A673 (cell line): ENCODE results near the gene CPNE8. TPM values are rescaled to one million over a fixed set of nuclear protein-coding genes. Genes with fewer than 3 reads are reported as not detected.

Experiments
- BruUV-seq: library from RNA; stranded (reverse); fragments of 400-500 nt; replicated peaks from 2 replicates; lab custom pipeline; 2021; lab: Mats Ljungman, UMichigan
- CTCF ChIA-PET: fragments of 300-600 bp; sonication (Branson Sonifier 250); formaldehyde crosslinking; loops from one replicate; lab custom pipeline; 2022; ENCODE audit warnings: antibody characterized with exemption; lab: Charles Lee
- POLR2A ChIA-PET: fragments of 300-600 bp; sonication (Branson Sonifier 250); formaldehyde crosslinking; loops from one replicate; lab custom pipeline; 2022; ENCODE audit warnings: antibody characterized with exemption; ENCODE audit not compliant: low non-redundant PET; lab: Charles Lee
- DNase-seq: peaks from one replicate; pipeline ENCODE4 v3.0.0-alpha.2; 2015; ENCODE audit warnings: low spot score
- H3K27ac ChIP-seq: fragments of 200-600 bp; sonication (generic); 2 replicates; pipeline ENCODE4 v1.5.1; 2016; ENCODE audit warnings: mixed run types, low read depth, mild to moderate bottlenecking, mixed read lengths, antibody characterized with exemption, low read length; ENCODE audit not compliant: poor library complexity, severe bottlenecking
- H3K27me3 ChIP-seq: fragments of 200-600 bp; sonication (generic); replicated peaks from 2 replicates; pipeline ENCODE4 v1.6.1; 2017; ENCODE audit warnings: mixed run types, low read depth, mild to moderate bottlenecking, mixed read lengths, antibody characterized with exemption, low read length; ENCODE audit not compliant: insufficient read depth, poor library complexity
- H3K36me3 ChIP-seq: fragments of 200-600 bp; sonication (generic); 2 replicates; pipeline ENCODE4 v1.6.1; 2016; ENCODE audit warnings: mixed run types, mild to moderate bottlenecking, mixed read lengths, antibody characterized with exemption, low read length; ENCODE audit not compliant: insufficient read depth, poor library complexity, severe bottlenecking
- H3K4me1 ChIP-seq: fragments of 200-600 bp; sonication (generic); 2 replicates; pipeline ENCODE4 v1.6.1; 2017; ENCODE audit warnings: mixed run types, mild to moderate bottlenecking, mixed read lengths, antibody characterized with exemption, low read length; ENCODE audit not compliant: insufficient read depth, poor library complexity, severe bottlenecking
- H3K4me3 ChIP-seq: fragments of 200-600 bp; sonication (generic); 2 replicates; pipeline ENCODE4 v1.5.1; 2016; ENCODE audit warnings: low read depth, mixed run types, mild to moderate bottlenecking, mixed read lengths, low read length; ENCODE audit not compliant: poor library complexity, severe bottlenecking
- H3K9me3 ChIP-seq: fragments of 200-600 bp; sonication (generic); 2 replicates; pipeline ENCODE4 v1.6.1; 2016; ENCODE audit warnings: mixed run types, low read depth, mild to moderate bottlenecking, mixed read lengths, antibody characterized with exemption, low read length; ENCODE audit not compliant: poor library complexity, severe bottlenecking
- CTCF ChIP-seq: fragments of 300-800, 200-600 bp; sonication (generic); conservative IDR thresholded peaks from 2 replicates; pipeline ENCODE4 v1.5.1; 2017; ENCODE audit warnings: low read depth, mild to moderate bottlenecking, antibody characterized with exemption, low read length, moderate library complexity, mixed read lengths
- EZH2 ChIP-seq: fragments of 200-600 bp; sonication (generic); IDR thresholded peaks from 2 replicates; pipeline ENCODE4 v1.6.1; 2017; ENCODE audit warnings: borderline replicate concordance, low read depth, mild to moderate bottlenecking, mixed read lengths, antibody characterized with exemption, low read length; ENCODE audit not compliant: poor library complexity, severe bottlenecking
- intact Hi-C: fragments of 100-400 bp; cut with micrococcal nuclease; formaldehyde crosslinking; loops from one replicate; pipeline ENCODE4 v1.10.0; 2022; ENCODE audit not compliant: unreplicated experiment
- total RNA-seq: library from RNA; stranded (reverse); gene quantifications from 2 replicates; pipeline ENCODE4 v1.2.3, GENCODE V29; 2021

The CPNE8 gene
- total RNA-seq, 1 experiment from 2014 or later: 1.3 TPM

DNA sequence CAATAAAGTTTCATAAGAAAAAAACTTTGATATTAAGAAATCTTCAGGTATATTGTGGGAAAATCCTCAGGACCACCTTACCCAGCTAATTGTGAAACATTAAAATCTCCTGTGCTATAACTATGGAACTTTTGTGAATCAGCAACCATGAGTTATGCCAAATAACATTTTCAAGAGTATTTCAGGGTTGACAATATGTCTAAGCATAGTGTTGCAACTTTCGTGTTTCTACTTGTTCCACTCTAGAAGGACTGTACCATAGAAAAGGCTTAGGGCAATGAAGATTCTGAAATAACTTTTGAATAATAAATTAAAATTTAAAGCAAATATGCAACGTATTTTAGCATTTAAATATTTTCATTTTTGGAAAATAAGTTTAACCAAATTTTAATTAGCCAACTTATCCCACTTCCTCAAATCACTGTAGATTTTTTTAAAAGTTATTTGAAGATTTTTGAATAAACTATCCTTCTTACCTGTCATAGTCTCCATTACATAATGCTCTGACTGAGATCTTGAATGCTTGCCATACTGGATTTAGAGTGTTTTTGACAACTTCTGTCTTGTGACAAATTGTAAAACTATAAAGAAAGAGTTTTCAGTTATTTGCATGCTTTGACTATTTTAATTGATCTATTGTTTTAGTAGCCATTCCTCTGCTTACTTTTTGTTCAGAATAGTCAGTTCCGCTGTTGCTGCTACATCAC is 143.6 kb downstream of the CPNE8 start:
- TF ChIP-seq CTCF (no peak), EZH2 (no peak)
- no peaks in the 10 kb centered on the region for H3K36me3 ChIP-seq
- no peaks in the 10 kb centered on the region for H3K27me3 ChIP-seq
- H3K4me3 ChIP-seq: no peak overlapping the region
- no peak overlapping the region for H3K27ac ChIP-seq
- CTCF ChIA-PET: no interaction called here
- no peaks in the 10 kb centered on the region for H3K4me1 ChIP-seq
- intact Hi-C loops: no loop called here
- POLR2A ChIA-PET: no interaction called here
- DNase-seq: no peak
- no TSS peak for BruUV-seq
- H3K9me3 ChIP-seq: no peaks in the 10 kb centered on the region

GRCh38 chr12:38761111-38761510 is 144.3 kb downstream of the CPNE8 start:
- no peak for TF ChIP-seq CTCF
- TF ChIP-seq EZH2: no peak
- POLR2A ChIA-PET: no interaction called here
- Histone ChIP-seq H3K9me3 (no peaks in the 10 kb centered on the region), H3K36me3 (no peaks in the 10 kb centered on the region), H3K4me3 (no peak overlapping the region), H3K27ac (no peak overlapping the region), H3K4me1 (no peaks in the 10 kb centered on the region), H3K27me3 (no peaks in the 10 kb centered on the region)
- no peak for DNase-seq
- CTCF ChIA-PET: no interaction called here
- intact Hi-C loops: no loop called here
- BruUV-seq: no TSS peak

- Histone ChIP-seq H3K4me1 (no peaks in the 10 kb centered on the region), H3K4me3 (no peak overlapping the region), H3K36me3 (no peaks in the 10 kb centered on the region), H3K9me3 (no peaks in the 10 kb centered on the region), H3K27ac (no peak overlapping the region), H3K27me3 (no peaks in the 10 kb centered on the region)
- ChIA-PET POLR2A (no interaction called here), CTCF (no interaction called here)
- no TSS peak for BruUV-seq
- TF ChIP-seq CTCF (no peak), EZH2 (no peak)
- no peak for DNase-seq
- intact Hi-C loops: no loop called here
These were observed 145.8 kb downstream of the CPNE8 start for GRCh38 chr12:38759621-38760020.
